Panc1 (cell line): ENCODE measurements around the gene MTHFD1L. TPM values are rescaled to one million over a fixed set of nuclear protein-coding genes. Genes with fewer than 3 reads are reported as not detected.

ENCODE experiments used
- ATAC-seq: fragments of 200-7000 bp; cut with Tn5 transposase; 2 replicates; pipeline ENCODE4 v1.9.1; 2020; ENCODE audit warnings: mild to moderate bottlenecking, moderate library complexity
- BruUV-seq: library from RNA; stranded (reverse); fragments of 400-500 nt; replicated peaks from 2 replicates; lab custom pipeline; 2021; lab: Mats Ljungman, UMichigan
- CTCF ChIA-PET: fragments of 300-600 bp; sonication (Branson Sonifier 250); formaldehyde crosslinking; loops from one replicate; lab custom pipeline; 2022; ENCODE audit warnings: antibody characterized with exemption; lab: Charles Lee
- POLR2A ChIA-PET: fragments of 300-600 bp; sonication (Branson Sonifier 250); formaldehyde crosslinking; loops from one replicate; lab custom pipeline; 2022; ENCODE audit warnings: antibody characterized with exemption; lab: Charles Lee
- DNase-seq: peaks from one replicate; pipeline ENCODE4 v3.0.0-alpha.2; 2010; ENCODE audit warnings: low read depth, low spot score
- H3K27ac ChIP-seq: 2 replicates; pipeline ENCODE4 v1.5.1; 2011; ENCODE audit warnings: mild to moderate bottlenecking, low read length, inconsistent platforms
- H3K27me3 ChIP-seq: fragments of 200-500 bp; sonication (Bioruptor generic); 2 replicates; pipeline ENCODE4 v1.6.0; 2014; ENCODE audit warnings: low read length, inconsistent platforms; ENCODE audit not compliant: control insufficient read depth, insufficient read depth
- H3K36me3 ChIP-seq: fragments of 200-500 bp; sonication (Bioruptor generic); 2 replicates; pipeline ENCODE4 v1.5.1; 2014; ENCODE audit warnings: inconsistent platforms, mild to moderate bottlenecking, low read length, moderate library complexity; ENCODE audit not compliant: control insufficient read depth, insufficient read depth
- H3K4me1 ChIP-seq: 2 replicates; pipeline ENCODE4 v1.5.1; 2011; ENCODE audit warnings: inconsistent platforms, mild to moderate bottlenecking, low read length, moderate library complexity; ENCODE audit not compliant: control insufficient read depth, insufficient read depth
- H3K4me3 ChIP-seq, 2 experiments: 2 replicates each; pipeline ENCODE4 v1.5.1; 2011 to 2012; ENCODE audit warnings: low read depth in 2 of 2, low read length in 2 of 2, mild to moderate bottlenecking in 2 of 2, inconsistent platforms in 1 of 2, moderate library complexity in 1 of 2
- H3K9me3 ChIP-seq: fragments of 200-500 bp; sonication (Bioruptor generic); 2 replicates; pipeline ENCODE4 v1.5.1; 2014; ENCODE audit warnings: low read depth, mild to moderate bottlenecking, inconsistent platforms, low read length, moderate library complexity; ENCODE audit not compliant: control insufficient read depth, insufficient read depth
- POLR2AphosphoS5 ChIP-seq: IDR thresholded peaks from 2 replicates; pipeline ENCODE4 v1.6.1; 2012; ENCODE audit warnings: mild to moderate bottlenecking, low read depth, low read length, moderate library complexity
- SIN3A ChIP-seq: IDR thresholded peaks from 2 replicates; pipeline ENCODE4 v1.6.1; 2012; ENCODE audit warnings: low read depth, mild to moderate bottlenecking, low read length, moderate library complexity, borderline replicate concordance; ENCODE audit not compliant: insufficient read depth
- TCF7L2 ChIP-seq: IDR thresholded peaks from 2 replicates; pipeline ENCODE4 v1.6.1; 2011; ENCODE audit warnings: mild to moderate bottlenecking, low read depth, low read length, inconsistent platforms
- in situ Hi-C: cut with HindIII; loops from 2 replicates; pipeline ENCODE4 v1.10.0; 2016; ENCODE audit warnings: low sequenced_read_pairs, low pct_unique_long_range_greater_than_20kb
- intact Hi-C: fragments of 100-400 bp; cut with micrococcal nuclease; formaldehyde crosslinking; loops from one replicate; pipeline ENCODE4 v1.10.0; 2022; ENCODE audit not compliant: unreplicated experiment
- total RNA-seq: library from RNA; stranded (reverse); gene quantifications from one replicate; pipeline ENCODE4 v1.2.1, GENCODE V29; 2021; ENCODE audit not compliant: unreplicated experiment
- TF ChIP-seq, protein P1 (sequence below): fragments of 450-650 bp; IDR thresholded peaks from 2 replicates; pipeline ENCODE4 v1.5.1; 2017; ENCODE audit warnings: mild to moderate bottlenecking
- TF ChIP-seq, protein P2 (sequence below), 2 experiments: IDR thresholded peaks; 2 replicates each; pipeline ENCODE4 v1.6.1; 2011 to 2012; ENCODE audit warnings: low read depth in 2 of 2, control low read depth in 1 of 2, low read length in 1 of 2, mild to moderate bottlenecking in 1 of 2, moderate library complexity in 1 of 2; ENCODE audit not compliant: insufficient read depth in 1 of 2

Gene MTHFD1L
- total RNA-seq, 1 experiment from 2014 or later = 76.2 TPM

DNA sequence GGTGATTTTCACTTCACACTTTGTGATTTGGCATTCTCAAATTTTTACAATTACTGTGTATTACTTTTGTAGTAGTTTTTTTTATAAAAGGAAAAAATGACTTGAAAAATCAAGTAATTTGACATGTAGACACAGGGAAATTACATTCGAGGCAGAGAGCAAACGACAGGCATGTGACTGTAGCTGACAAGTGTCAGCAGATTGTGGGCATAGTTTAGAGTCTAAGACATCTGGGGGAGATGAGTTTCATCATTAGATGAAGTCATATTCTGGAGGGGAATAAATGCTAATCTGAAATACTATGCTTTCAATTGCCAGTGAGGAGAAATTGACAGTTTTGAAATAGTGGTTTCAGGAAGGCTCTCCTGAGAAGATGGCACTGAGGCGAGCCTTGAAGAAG, 126.0 kb downstream of the MTHFD1L start:
- Histone ChIP-seq H3K36me3 (0 out of 2 replicates have a peak, but pooled peaks cover 3% of the 10 kb centered on the region), H3K27me3 (no peaks in the 10 kb centered on the region), H3K27ac (no peak overlapping the region), H3K9me3 (no peaks in the 10 kb centered on the region), H3K4me1 (peaks cover 13% of the 10 kb centered on the region), H3K4me3 (no peak overlapping the region)
- ChIA-PET POLR2A (no interaction called here), CTCF (no interaction called here)
- intact Hi-C loops = no loop called here
- TF ChIP-seq SIN3A = no peak
- TF ChIP-seq, protein P1, sequence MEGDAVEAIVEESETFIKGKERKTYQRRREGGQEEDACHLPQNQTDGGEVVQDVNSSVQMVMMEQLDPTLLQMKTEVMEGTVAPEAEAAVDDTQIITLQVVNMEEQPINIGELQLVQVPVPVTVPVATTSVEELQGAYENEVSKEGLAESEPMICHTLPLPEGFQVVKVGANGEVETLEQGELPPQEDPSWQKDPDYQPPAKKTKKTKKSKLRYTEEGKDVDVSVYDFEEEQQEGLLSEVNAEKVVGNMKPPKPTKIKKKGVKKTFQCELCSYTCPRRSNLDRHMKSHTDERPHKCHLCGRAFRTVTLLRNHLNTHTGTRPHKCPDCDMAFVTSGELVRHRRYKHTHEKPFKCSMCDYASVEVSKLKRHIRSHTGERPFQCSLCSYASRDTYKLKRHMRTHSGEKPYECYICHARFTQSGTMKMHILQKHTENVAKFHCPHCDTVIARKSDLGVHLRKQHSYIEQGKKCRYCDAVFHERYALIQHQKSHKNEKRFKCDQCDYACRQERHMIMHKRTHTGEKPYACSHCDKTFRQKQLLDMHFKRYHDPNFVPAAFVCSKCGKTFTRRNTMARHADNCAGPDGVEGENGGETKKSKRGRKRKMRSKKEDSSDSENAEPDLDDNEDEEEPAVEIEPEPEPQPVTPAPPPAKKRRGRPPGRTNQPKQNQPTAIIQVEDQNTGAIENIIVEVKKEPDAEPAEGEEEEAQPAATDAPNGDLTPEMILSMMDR = no peak
- TF ChIP-seq, protein P2, sequence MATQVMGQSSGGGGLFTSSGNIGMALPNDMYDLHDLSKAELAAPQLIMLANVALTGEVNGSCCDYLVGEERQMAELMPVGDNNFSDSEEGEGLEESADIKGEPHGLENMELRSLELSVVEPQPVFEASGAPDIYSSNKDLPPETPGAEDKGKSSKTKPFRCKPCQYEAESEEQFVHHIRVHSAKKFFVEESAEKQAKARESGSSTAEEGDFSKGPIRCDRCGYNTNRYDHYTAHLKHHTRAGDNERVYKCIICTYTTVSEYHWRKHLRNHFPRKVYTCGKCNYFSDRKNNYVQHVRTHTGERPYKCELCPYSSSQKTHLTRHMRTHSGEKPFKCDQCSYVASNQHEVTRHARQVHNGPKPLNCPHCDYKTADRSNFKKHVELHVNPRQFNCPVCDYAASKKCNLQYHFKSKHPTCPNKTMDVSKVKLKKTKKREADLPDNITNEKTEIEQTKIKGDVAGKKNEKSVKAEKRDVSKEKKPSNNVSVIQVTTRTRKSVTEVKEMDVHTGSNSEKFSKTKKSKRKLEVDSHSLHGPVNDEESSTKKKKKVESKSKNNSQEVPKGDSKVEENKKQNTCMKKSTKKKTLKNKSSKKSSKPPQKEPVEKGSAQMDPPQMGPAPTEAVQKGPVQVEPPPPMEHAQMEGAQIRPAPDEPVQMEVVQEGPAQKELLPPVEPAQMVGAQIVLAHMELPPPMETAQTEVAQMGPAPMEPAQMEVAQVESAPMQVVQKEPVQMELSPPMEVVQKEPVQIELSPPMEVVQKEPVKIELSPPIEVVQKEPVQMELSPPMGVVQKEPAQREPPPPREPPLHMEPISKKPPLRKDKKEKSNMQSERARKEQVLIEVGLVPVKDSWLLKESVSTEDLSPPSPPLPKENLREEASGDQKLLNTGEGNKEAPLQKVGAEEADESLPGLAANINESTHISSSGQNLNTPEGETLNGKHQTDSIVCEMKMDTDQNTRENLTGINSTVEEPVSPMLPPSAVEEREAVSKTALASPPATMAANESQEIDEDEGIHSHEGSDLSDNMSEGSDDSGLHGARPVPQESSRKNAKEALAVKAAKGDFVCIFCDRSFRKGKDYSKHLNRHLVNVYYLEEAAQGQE (IDR thresholded peaks at IDR 0.05; ENCODE audit: insufficient read depth in 1 of 2, low read depth in 2 of 2, low read length in 1 of 2) = no peak
- no peak for TF ChIP-seq POLR2AphosphoS5
- TF ChIP-seq TCF7L2 = no peak
- DNase-seq (no peak), ATAC-seq (no peak)
- in situ Hi-C loops = no loop called here
- no TSS peak for BruUV-seq

DNA sequence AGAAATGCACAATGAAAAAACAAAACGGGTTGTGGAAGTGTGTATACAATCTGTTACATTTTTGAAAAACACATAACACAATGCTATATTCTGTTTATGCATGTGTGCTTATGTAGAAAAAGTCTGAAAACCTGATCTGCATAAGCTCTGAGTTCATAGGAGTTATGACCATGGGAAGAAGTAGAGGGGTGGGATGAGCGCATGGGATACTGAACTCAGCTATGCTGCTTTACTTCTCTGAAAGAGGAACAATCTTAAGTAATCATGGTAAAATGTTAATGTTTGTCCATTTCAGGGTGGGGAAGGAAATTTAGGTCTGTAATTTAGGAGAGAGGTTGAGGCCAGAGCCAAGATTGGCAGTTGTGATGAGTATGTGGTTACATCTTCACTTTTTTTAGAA, 126.8 kb downstream of the MTHFD1L start:
- TF ChIP-seq, protein P2 (IDR thresholded peaks at IDR 0.05; ENCODE audit: insufficient read depth in 1 of 2, low read depth in 2 of 2, low read length in 1 of 2) = no peak
- TF ChIP-seq POLR2AphosphoS5 (no peak), TCF7L2 (no peak), SIN3A (no peak)
- TF ChIP-seq, protein P1 = no peak
- intact Hi-C loops = no loop called here
- H3K9me3 ChIP-seq = no peaks in the 10 kb centered on the region
- in situ Hi-C loops = no loop called here
- CTCF ChIA-PET = no interaction called here
- 0 out of 2 replicates have a peak, but pooled peaks cover 3% of the 10 kb centered on the region for H3K36me3 ChIP-seq
- ATAC-seq = no peak
- H3K4me1 ChIP-seq = peaks cover 10% of the 10 kb centered on the region
- H3K27me3 ChIP-seq = no peaks in the 10 kb centered on the region
- no peak overlapping the region for H3K4me3 ChIP-seq
- POLR2A ChIA-PET = no interaction called here
- peak overlapping the region; percentile 8; the same call in 1 of the 2 replicates for H3K27ac ChIP-seq
- no peak for DNase-seq
- BruUV-seq = no TSS peak
